Measurements from ENCODE around the gene KIR2DL3. TPM values are rescaled to one million over a fixed set of nuclear protein-coding genes. Genes with fewer than 3 reads are reported as not detected.

KIR2DL3 gene
- total RNA-seq, 1 experiment from 2014 or later, result not detected

- DNase-seq (ENCODE audit: low read depth), result no peak
These were observed 53.2 kb downstream of the KIR2DL3 start for GRCh38 chr19:54791476-54791875.

- DNase-seq (ENCODE audit: low read depth), result no peak
These were observed 54.5 kb downstream of the KIR2DL3 start for GRCh38 chr19:54792814-54793213.

DNA sequence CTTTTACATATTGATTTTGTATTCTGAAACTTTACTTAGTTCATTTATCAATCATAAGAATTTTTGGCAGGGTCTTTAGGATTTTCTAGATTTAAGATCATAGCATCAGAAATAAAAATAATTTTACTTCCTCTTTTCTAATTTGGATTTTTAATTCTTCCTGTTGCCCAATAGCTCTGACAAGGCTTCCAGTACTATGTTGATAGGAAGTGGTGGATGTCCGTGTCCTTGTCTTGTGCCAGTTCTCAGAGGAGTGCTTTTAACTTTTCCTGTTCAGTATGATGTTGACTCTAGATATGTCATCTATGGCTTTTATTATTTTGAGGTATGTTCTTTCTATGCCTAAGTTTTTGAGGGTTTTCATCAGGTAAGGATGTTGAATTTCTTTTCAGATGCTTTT lies 57.4 kb downstream of the KIR2DL3 start:
- no peak for DNase-seq (ENCODE audit: low read depth)

Small RNAs within 50 kb of the gene (small RNA-seq; reads per million reads assigned to genes)
- not detected for gene AC245128.2
- not detected for gene KIR3DP1

Other genes with a start within 250 kb of the KIR2DL3 start
- gene LAIR2, start 235.7 kb upstream of the KIR2DL3 start, total RNA-seq (2014; rRNA removed; shearing (Covaris generic)), result not detected in 2 replicates
- not detected in 2 replicates for gene LILRA2, start 164.7 kb upstream of the KIR2DL3 start, total RNA-seq (2014; rRNA removed; shearing (Covaris generic))
- gene LILRA1, start 144.9 kb upstream of the KIR2DL3 start, total RNA-seq (2014; rRNA removed; shearing (Covaris generic)), result not detected in 2 replicates
- gene LILRB1, start 108.0 kb upstream of the KIR2DL3 start, total RNA-seq (2014; rRNA removed; shearing (Covaris generic)), result not detected in 2 replicates
- not detected in 2 replicates for gene LILRB4, start 75.5 kb upstream of the KIR2DL3 start, total RNA-seq (2014; rRNA removed; shearing (Covaris generic))
- not detected in 2 replicates for gene KIR3DL3, start 14.1 kb upstream of the KIR2DL3 start, total RNA-seq (2014; rRNA removed; shearing (Covaris generic))
- gene KIR2DL1, start 31.3 kb downstream of the KIR2DL3 start, total RNA-seq (2014; rRNA removed; shearing (Covaris generic)), result not detected in 2 replicates
- not detected in 2 replicates for gene KIR2DL4, start 65.1 kb downstream of the KIR2DL3 start, total RNA-seq (2014; rRNA removed; shearing (Covaris generic))
- gene KIR3DL1, start 78.0 kb downstream of the KIR2DL3 start, total RNA-seq (2014; rRNA removed; shearing (Covaris generic)), result not detected in 2 replicates
- gene KIR2DS4, start 94.2 kb downstream of the KIR2DL3 start, total RNA-seq (2014; rRNA removed; shearing (Covaris generic)), result not detected in 2 replicates
- gene KIR3DL2, start 111.9 kb downstream of the KIR2DL3 start, total RNA-seq (2014; rRNA removed; shearing (Covaris generic)), result not detected in 2 replicates
- not detected in 2 replicates for gene FCAR, start 135.7 kb downstream of the KIR2DL3 start, total RNA-seq (2014; rRNA removed; shearing (Covaris generic))
- gene NCR1, start 167.6 kb downstream of the KIR2DL3 start, total RNA-seq (2014; rRNA removed; shearing (Covaris generic)), result 0.43 TPM in 1 of 2 replicates, not detected in the other
- gene NLRP7, start 209.0 kb downstream of the KIR2DL3 start, total RNA-seq (2014; rRNA removed; shearing (Covaris generic)), result not detected in 2 replicates
- gene NLRP2, start 227.9 kb downstream of the KIR2DL3 start, total RNA-seq (2014; rRNA removed; shearing (Covaris generic)), result not detected in 2 replicates